Islet of Langerhans (tissue), 1 donor: Measurements from ENCODE around the gene USE1.

Source experiments
- FAIRE-seq: peaks from one replicate; lab custom pipeline; 2011; peaks lifted over from hg19 to GRCh38; lab: Jason Lieb, UNC

USE1 gene

GRCh38 chr19:17259118-17259780 is 44.1 kb downstream of the USE1 start:
- no peak for FAIRE-seq

- FAIRE-seq = no peak
Observed at GRCh38 chr19:17259934-17260333, 44.8 kb downstream of the USE1 start.

GRCh38 chr19:17260842-17261325 is 45.7 kb downstream of the USE1 start:
- no peak for FAIRE-seq

- FAIRE-seq = no peak
Observed at GRCh38 chr19:17262557-17262956, 47.4 kb downstream of the USE1 start.

- no peak for FAIRE-seq
Observed at GRCh38 chr19:17263712-17264640, 48.8 kb downstream of the USE1 start.

GRCh38 chr19:17264641-17264979 is 49.5 kb downstream of the USE1 start, which contains the start of gene USHBP1:
Gene USHBP1, minus strand, starts transcription at chr19:17264745. Its CDS starts 446 bp downstream, at chr19:17264299.
- FAIRE-seq = no peak

- no peak for FAIRE-seq
Observed at GRCh38 chr19:17266026-17266425, 50.9 kb downstream of the USE1 start.

GRCh38 chr19:17266589-17266974 is 51.4 kb downstream of the USE1 start:
- no peak for FAIRE-seq

- peak; percentile 98 for FAIRE-seq
Observed at GRCh38 chr19:17266975-17267788, 52.0 kb downstream of the USE1 start, which contains the start of gene BABAM1. Gene BABAM1, plus strand, starts transcription at chr19:17267443. Its CDS starts 1,364 bp downstream, at chr19:17268807.

- no peak for FAIRE-seq
Observed at GRCh38 chr19:17268754-17269153, 53.6 kb downstream of the USE1 start.
